Colon (tissue), 2 donors: ENCODE results near the gene FCN2.

Experiments used
- FAIRE-seq: peaks from 2 replicates; lab custom pipeline; 2012; peaks lifted over from hg19 to GRCh38; lab: Jason Lieb, UNC
- donor health status: control.
- donor health status: control.

The FCN2 gene

GRCh38 chr9:134933076-134933659 lies 52.6 kb downstream of the FCN2 start:
- no peak for FAIRE-seq

GRCh38 chr9:134935056-134935640 lies 54.5 kb downstream of the FCN2 start:
- FAIRE-seq, result no peak

GRCh38 chr9:134935701-134936345 lies 55.2 kb downstream of the FCN2 start:
- no peak for FAIRE-seq

GRCh38 chr9:134936346-134937163 lies 55.9 kb downstream of the FCN2 start:
- FAIRE-seq, result no peak
